Measurements from ENCODE around the gene RBM33.

The RBM33 gene

GRCh38 chr7:155706376-155706775, 61.9 kb downstream of the RBM33 start:
- Histone ChIP-seq H3K4me3 (ENCODE audit: low read depth, low read length) (no peak overlapping the region), H3K27me3 (ENCODE audit: insufficient read depth, low read length) (no peaks in the 10 kb centered on the region), H2AFZ (ENCODE audit: low read length, unreplicated experiment) (no peak overlapping the region), H3K36me3 (ENCODE audit: insufficient read depth, low read length) (peaks cover 35% of the 10 kb centered on the region), H3K27ac (ENCODE audit: low read depth, low read length) (no peak overlapping the region), H3K4me1 (ENCODE audit: control insufficient read depth, insufficient read depth, low read length, unreplicated experiment) (peaks cover 3% of the 10 kb centered on the region), H3K79me2 (ENCODE audit: control insufficient read depth, insufficient read depth, low read length, unreplicated experiment) (peaks cover 17% of the 10 kb centered on the region)

- Histone ChIP-seq H3K79me2 (ENCODE audit: control insufficient read depth, insufficient read depth, low read length, unreplicated experiment) (peaks cover 34% of the 10 kb centered on the region), H3K27me3 (ENCODE audit: insufficient read depth, low read length) (no peaks in the 10 kb centered on the region), H2AFZ (ENCODE audit: low read length, unreplicated experiment) (no peak overlapping the region), H3K27ac (ENCODE audit: low read depth, low read length) (no peak overlapping the region), H3K36me3 (ENCODE audit: insufficient read depth, low read length) (peaks cover 31% of the 10 kb centered on the region), H3K4me1 (ENCODE audit: control insufficient read depth, insufficient read depth, low read length, unreplicated experiment) (no peaks in the 10 kb centered on the region), H3K4me3 (ENCODE audit: low read depth, low read length) (no peak overlapping the region)
Observed at GRCh38 chr7:155709453-155709852, 65.0 kb downstream of the RBM33 start.

GRCh38 chr7:155710031-155710430, 65.6 kb downstream of the RBM33 start:
- H2AFZ ChIP-seq (ENCODE audit: low read length, unreplicated experiment) = no peak overlapping the region
- H3K4me1 ChIP-seq (ENCODE audit: control insufficient read depth, insufficient read depth, low read length, unreplicated experiment) = no peaks in the 10 kb centered on the region
- H3K36me3 ChIP-seq (ENCODE audit: insufficient read depth, low read length) = peaks cover 31% of the 10 kb centered on the region
- H3K4me3 ChIP-seq (ENCODE audit: low read depth, low read length) = no peak overlapping the region
- H3K27ac ChIP-seq (ENCODE audit: low read depth, low read length) = no peak overlapping the region
- H3K27me3 ChIP-seq (ENCODE audit: insufficient read depth, low read length) = no peaks in the 10 kb centered on the region
- H3K79me2 ChIP-seq (ENCODE audit: control insufficient read depth, insufficient read depth, low read length, unreplicated experiment) = peaks cover 33% of the 10 kb centered on the region

GRCh38 chr7:155710530-155710929, 66.1 kb downstream of the RBM33 start:
- Histone ChIP-seq H3K27me3 (ENCODE audit: insufficient read depth, low read length) (no peaks in the 10 kb centered on the region), H3K79me2 (ENCODE audit: control insufficient read depth, insufficient read depth, low read length, unreplicated experiment) (peaks cover 30% of the 10 kb centered on the region), H2AFZ (ENCODE audit: low read length, unreplicated experiment) (no peak overlapping the region), H3K4me1 (ENCODE audit: control insufficient read depth, insufficient read depth, low read length, unreplicated experiment) (no peaks in the 10 kb centered on the region), H3K27ac (ENCODE audit: low read depth, low read length) (no peak overlapping the region), H3K4me3 (ENCODE audit: low read depth, low read length) (no peak overlapping the region), H3K36me3 (ENCODE audit: insufficient read depth, low read length) (peaks cover 31% of the 10 kb centered on the region)

- no peaks in the 10 kb centered on the region for H3K4me1 ChIP-seq (ENCODE audit: control insufficient read depth, insufficient read depth, low read length, unreplicated experiment)
- H3K36me3 ChIP-seq (ENCODE audit: insufficient read depth, low read length) = peaks cover 31% of the 10 kb centered on the region
- no peak overlapping the region for H3K27ac ChIP-seq (ENCODE audit: low read depth, low read length)
- no peak overlapping the region for H3K4me3 ChIP-seq (ENCODE audit: low read depth, low read length)
- no peak overlapping the region for H2AFZ ChIP-seq (ENCODE audit: low read length, unreplicated experiment)
- H3K27me3 ChIP-seq (ENCODE audit: insufficient read depth, low read length) = no peaks in the 10 kb centered on the region
- H3K79me2 ChIP-seq (ENCODE audit: control insufficient read depth, insufficient read depth, low read length, unreplicated experiment) = peaks cover 30% of the 10 kb centered on the region
Observed at GRCh38 chr7:155711081-155711480, 66.6 kb downstream of the RBM33 start.

GRCh38 chr7:155713384-155713783, 68.9 kb downstream of the RBM33 start:
- H3K4me1 ChIP-seq (ENCODE audit: control insufficient read depth, insufficient read depth, low read length, unreplicated experiment) = no peaks in the 10 kb centered on the region
- H3K79me2 ChIP-seq (ENCODE audit: control insufficient read depth, insufficient read depth, low read length, unreplicated experiment) = peaks cover 30% of the 10 kb centered on the region
- no peak overlapping the region for H2AFZ ChIP-seq (ENCODE audit: low read length, unreplicated experiment)
- H3K27ac ChIP-seq (ENCODE audit: low read depth, low read length) = no peak overlapping the region
- H3K4me3 ChIP-seq (ENCODE audit: low read depth, low read length) = no peak overlapping the region
- peaks cover 28% of the 10 kb centered on the region for H3K36me3 ChIP-seq (ENCODE audit: insufficient read depth, low read length)
- no peaks in the 10 kb centered on the region for H3K27me3 ChIP-seq (ENCODE audit: insufficient read depth, low read length)

GRCh38 chr7:155714702-155715101, 70.2 kb downstream of the RBM33 start:
- Histone ChIP-seq H2AFZ (ENCODE audit: low read length, unreplicated experiment) (no peak overlapping the region), H3K27ac (ENCODE audit: low read depth, low read length) (no peak overlapping the region), H3K27me3 (ENCODE audit: insufficient read depth, low read length) (no peaks in the 10 kb centered on the region), H3K79me2 (ENCODE audit: control insufficient read depth, insufficient read depth, low read length, unreplicated experiment) (peaks cover 30% of the 10 kb centered on the region), H3K36me3 (ENCODE audit: insufficient read depth, low read length) (peaks cover 24% of the 10 kb centered on the region), H3K4me3 (ENCODE audit: low read depth, low read length) (no peak overlapping the region), H3K4me1 (ENCODE audit: control insufficient read depth, insufficient read depth, low read length, unreplicated experiment) (no peaks in the 10 kb centered on the region)

GRCh38 chr7:155715111-155715805, 70.8 kb downstream of the RBM33 start:
- H3K27me3 ChIP-seq (ENCODE audit: insufficient read depth, low read length) = no peaks in the 10 kb centered on the region
- H3K79me2 ChIP-seq (ENCODE audit: control insufficient read depth, insufficient read depth, low read length, unreplicated experiment) = peaks cover 34% of the 10 kb centered on the region
- H3K4me3 ChIP-seq (ENCODE audit: low read depth, low read length) = no peak overlapping the region
- no peaks in the 10 kb centered on the region for H3K4me1 ChIP-seq (ENCODE audit: control insufficient read depth, insufficient read depth, low read length, unreplicated experiment)
- H2AFZ ChIP-seq (ENCODE audit: low read length, unreplicated experiment) = no peak overlapping the region
- H3K27ac ChIP-seq (ENCODE audit: low read depth, low read length) = no peak overlapping the region
- H3K36me3 ChIP-seq (ENCODE audit: insufficient read depth, low read length) = peaks cover 24% of the 10 kb centered on the region

- Histone ChIP-seq H3K4me3 (ENCODE audit: low read depth, low read length) (no peak overlapping the region), H2AFZ (ENCODE audit: low read length, unreplicated experiment) (no peak overlapping the region), H3K4me1 (ENCODE audit: control insufficient read depth, insufficient read depth, low read length, unreplicated experiment) (no peaks in the 10 kb centered on the region), H3K36me3 (ENCODE audit: insufficient read depth, low read length) (peaks cover 10% of the 10 kb centered on the region), H3K27me3 (ENCODE audit: insufficient read depth, low read length) (no peaks in the 10 kb centered on the region), H3K27ac (ENCODE audit: low read depth, low read length) (no peak overlapping the region), H3K79me2 (ENCODE audit: control insufficient read depth, insufficient read depth, low read length, unreplicated experiment) (peaks cover 26% of the 10 kb centered on the region)
Observed at GRCh38 chr7:155717010-155717744, 72.7 kb downstream of the RBM33 start.

GRCh38 chr7:155721056-155721455, 76.6 kb downstream of the RBM33 start:
- H2AFZ ChIP-seq (ENCODE audit: low read length, unreplicated experiment) = no peak overlapping the region
- H3K4me3 ChIP-seq (ENCODE audit: low read depth, low read length) = no peak overlapping the region
- no peaks in the 10 kb centered on the region for H3K4me1 ChIP-seq (ENCODE audit: control insufficient read depth, insufficient read depth, low read length, unreplicated experiment)
- H3K27ac ChIP-seq (ENCODE audit: low read depth, low read length) = no peak overlapping the region
- H3K36me3 ChIP-seq (ENCODE audit: insufficient read depth, low read length) = peaks cover 17% of the 10 kb centered on the region
- peaks cover 15% of the 10 kb centered on the region for H3K79me2 ChIP-seq (ENCODE audit: control insufficient read depth, insufficient read depth, low read length, unreplicated experiment)
- no peaks in the 10 kb centered on the region for H3K27me3 ChIP-seq (ENCODE audit: insufficient read depth, low read length)

GRCh38 chr7:155722118-155722517, 77.7 kb downstream of the RBM33 start:
- Histone ChIP-seq H3K36me3 (ENCODE audit: insufficient read depth, low read length) (peaks cover 9% of the 10 kb centered on the region), H3K4me1 (ENCODE audit: control insufficient read depth, insufficient read depth, low read length, unreplicated experiment) (no peaks in the 10 kb centered on the region), H3K27me3 (ENCODE audit: insufficient read depth, low read length) (no peaks in the 10 kb centered on the region), H2AFZ (ENCODE audit: low read length, unreplicated experiment) (no peak overlapping the region), H3K79me2 (ENCODE audit: control insufficient read depth, insufficient read depth, low read length, unreplicated experiment) (peaks cover 20% of the 10 kb centered on the region), H3K4me3 (ENCODE audit: low read depth, low read length) (no peak overlapping the region), H3K27ac (ENCODE audit: low read depth, low read length) (no peak overlapping the region)

Measured in ACC112 (cell line).